ENCODE results near the gene EXOC3. TPM values are rescaled to one million over a fixed set of nuclear protein-coding genes. Genes with fewer than 3 reads are reported as not detected.

The EXOC3 gene
- total and polyA plus RNA-seq, 2 of the 8 experiments (the other 6 are each of a cell fraction or from before 2014, with no cell fraction given): 14.4 to 30.0 TPM

GRCh38 chr5:477871-478270 lies 34.9 kb downstream of the EXOC3 start (continued):
- TF ChIP-seq CBX8 (IDR thresholded peaks at IDR 0.05; ENCODE audit: borderline replicate concordance, low read depth, low read length): no peak
- TF ChIP-seq JUN (IDR thresholded peaks at IDR 0.05; ENCODE audit: low read depth, low read length): no peak
- TF ChIP-seq NANOG (IDR thresholded peaks at IDR 0.05; ENCODE audit: insufficient read depth, low read depth, low read length, poor library complexity, severe bottlenecking): no peak
- no peak for TF ChIP-seq RAD21 (IDR thresholded peaks at IDR 0.05 in 1 of 2, conservative IDR thresholded peaks at IDR 0.05 in 1 of 2; ENCODE audit: low read depth in 2 of 2, low read length in 2 of 2)
- TF ChIP-seq CHD1 (IDR thresholded peaks at IDR 0.05; ENCODE audit: low read depth, low read length): no peak
